ENCODE measurements around the gene ANKRD11.

ANKRD11 gene

DNA sequence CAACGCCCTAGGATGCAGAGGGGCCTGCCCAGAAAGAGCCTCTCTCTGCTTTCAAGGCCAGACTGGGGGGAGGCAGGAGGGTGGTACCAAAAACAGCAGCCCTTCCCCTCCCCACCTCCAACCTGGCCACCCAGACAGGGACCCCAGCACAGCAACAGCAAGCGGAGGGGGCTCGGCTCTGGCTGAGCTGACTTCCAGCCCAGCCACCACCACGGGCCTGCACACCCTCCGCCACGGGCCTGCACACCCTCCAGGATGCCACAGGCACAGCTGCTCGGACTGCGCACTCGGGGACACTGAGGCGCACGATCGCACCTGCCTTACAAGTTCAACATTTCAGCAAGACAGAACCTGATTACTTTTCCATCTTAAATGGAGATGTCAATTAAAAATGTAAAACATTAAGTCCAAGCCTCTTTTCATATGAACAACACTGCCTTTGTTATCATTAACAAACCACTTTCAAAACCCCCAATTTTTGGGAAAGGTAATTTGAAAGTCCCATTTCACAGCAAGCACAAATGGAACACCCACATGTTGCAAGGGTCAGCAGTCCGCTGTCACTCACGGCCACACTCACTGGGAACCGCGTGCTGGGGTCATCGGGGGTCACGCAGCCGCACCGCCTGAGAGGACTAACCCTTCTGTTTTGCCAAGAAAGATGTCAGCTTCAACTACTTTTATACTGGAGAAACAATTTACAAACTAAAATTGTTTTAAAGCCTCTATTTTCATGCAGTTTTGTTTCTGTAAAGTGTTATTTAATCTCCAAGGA is 76.4 kb downstream of the ANKRD11 start:
- no peak for TF ChIP-seq EZH2 (optimal IDR thresholded peaks at IDR 0.05; ENCODE audit: low read depth, low read length)
- TF ChIP-seq EZH2phosphoT487 (IDR thresholded peaks at IDR 0.05; ENCODE audit: low read length): no peak
- TF ChIP-seq, protein P1, sequence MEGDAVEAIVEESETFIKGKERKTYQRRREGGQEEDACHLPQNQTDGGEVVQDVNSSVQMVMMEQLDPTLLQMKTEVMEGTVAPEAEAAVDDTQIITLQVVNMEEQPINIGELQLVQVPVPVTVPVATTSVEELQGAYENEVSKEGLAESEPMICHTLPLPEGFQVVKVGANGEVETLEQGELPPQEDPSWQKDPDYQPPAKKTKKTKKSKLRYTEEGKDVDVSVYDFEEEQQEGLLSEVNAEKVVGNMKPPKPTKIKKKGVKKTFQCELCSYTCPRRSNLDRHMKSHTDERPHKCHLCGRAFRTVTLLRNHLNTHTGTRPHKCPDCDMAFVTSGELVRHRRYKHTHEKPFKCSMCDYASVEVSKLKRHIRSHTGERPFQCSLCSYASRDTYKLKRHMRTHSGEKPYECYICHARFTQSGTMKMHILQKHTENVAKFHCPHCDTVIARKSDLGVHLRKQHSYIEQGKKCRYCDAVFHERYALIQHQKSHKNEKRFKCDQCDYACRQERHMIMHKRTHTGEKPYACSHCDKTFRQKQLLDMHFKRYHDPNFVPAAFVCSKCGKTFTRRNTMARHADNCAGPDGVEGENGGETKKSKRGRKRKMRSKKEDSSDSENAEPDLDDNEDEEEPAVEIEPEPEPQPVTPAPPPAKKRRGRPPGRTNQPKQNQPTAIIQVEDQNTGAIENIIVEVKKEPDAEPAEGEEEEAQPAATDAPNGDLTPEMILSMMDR (IDR thresholded peaks at IDR 0.05; ENCODE audit: low read length): no peak
- Histone ChIP-seq H3K36me3 (replicated peaks; ENCODE audit: insufficient read depth, low read length) (no peaks in the 10 kb centered on the region), H3F3A (ENCODE audit: insufficient read depth, low read length) (no peaks in the 10 kb centered on the region), H3K9me2 (replicated peaks; ENCODE audit: insufficient read depth, low read length) (no peaks in the 10 kb centered on the region), H3K9me3 (replicated peaks; ENCODE audit: insufficient read depth, low read length) (no peaks in the 10 kb centered on the region), H3K4me2 (ENCODE audit: low read depth, low read length) (no peak overlapping the region), H4K20me1 (ENCODE audit: insufficient read depth, low read length) (peaks cover 35% of the 10 kb centered on the region), H3K27me3 (replicated peaks; ENCODE audit: insufficient read depth, low read length) (no peaks in the 10 kb centered on the region), H3K9ac (ENCODE audit: low read length) (no peak overlapping the region), H3K27ac (ENCODE audit: low read length) (no peak overlapping the region), H3K4me3 (ENCODE audit: low read length) (no peak overlapping the region), H3K79me2 (ENCODE audit: low read length) (peaks cover 96% of the 10 kb centered on the region), H3K4me1 (ENCODE audit: low read length) (no peaks in the 10 kb centered on the region), H2AFZ (ENCODE audit: low read length) (no peak overlapping the region)
- no peak for DNase-seq

DNA sequence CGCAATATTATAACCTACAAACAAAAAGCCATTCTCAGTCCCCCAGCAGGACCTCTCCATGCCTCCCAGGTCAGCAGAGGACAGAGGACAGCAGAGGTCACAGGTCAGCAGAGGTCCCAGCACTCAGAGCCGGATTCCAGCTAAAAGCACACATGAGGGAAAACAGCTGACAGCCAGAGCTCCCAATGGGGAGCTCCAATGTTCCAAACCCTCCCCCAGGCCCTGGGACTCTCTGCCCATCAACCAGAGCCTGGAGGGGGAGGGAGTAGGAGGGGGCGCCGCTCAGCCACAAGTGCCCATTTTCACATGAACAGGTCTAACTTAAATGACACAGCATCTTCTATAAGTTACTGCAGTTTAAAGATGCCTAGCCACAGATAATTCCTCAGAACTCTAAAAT is 77.5 kb downstream of the ANKRD11 start:
- H3K9me3 ChIP-seq (replicated peaks; ENCODE audit: insufficient read depth, low read length): no peaks in the 10 kb centered on the region
- no peak overlapping the region for H3K4me2 ChIP-seq (ENCODE audit: low read depth, low read length)
- TF ChIP-seq, protein P1 (IDR thresholded peaks at IDR 0.05; ENCODE audit: low read length): no peak
- TF ChIP-seq EZH2 (optimal IDR thresholded peaks at IDR 0.05; ENCODE audit: low read depth, low read length) (no peak), EZH2phosphoT487 (IDR thresholded peaks at IDR 0.05; ENCODE audit: low read length) (no peak)
- H3K27ac ChIP-seq (ENCODE audit: low read length): no peak overlapping the region
- H2AFZ ChIP-seq (ENCODE audit: low read length): no peak overlapping the region
- H3F3A ChIP-seq (ENCODE audit: insufficient read depth, low read length): no peaks in the 10 kb centered on the region
- no peak overlapping the region for H3K4me3 ChIP-seq (ENCODE audit: low read length)
- H3K9ac ChIP-seq (ENCODE audit: low read length): no peak overlapping the region
- no peaks in the 10 kb centered on the region for H3K9me2 ChIP-seq (replicated peaks; ENCODE audit: insufficient read depth, low read length)
- no peaks in the 10 kb centered on the region for H3K36me3 ChIP-seq (replicated peaks; ENCODE audit: insufficient read depth, low read length)
- H3K27me3 ChIP-seq (replicated peaks; ENCODE audit: insufficient read depth, low read length): no peaks in the 10 kb centered on the region
- H3K4me1 ChIP-seq (ENCODE audit: low read length): no peaks in the 10 kb centered on the region
- no peak for DNase-seq
- peaks cover 43% of the 10 kb centered on the region for H4K20me1 ChIP-seq (ENCODE audit: insufficient read depth, low read length)
- H3K79me2 ChIP-seq (ENCODE audit: low read length): peaks cover 96% of the 10 kb centered on the region

GRCh38 chr16:89411335-89411850 is 79.0 kb downstream of the ANKRD11 start:
- no peak overlapping the region for H3K4me3 ChIP-seq (ENCODE audit: low read length)
- no peaks in the 10 kb centered on the region for H3K4me1 ChIP-seq (ENCODE audit: low read length)
- no peak overlapping the region for H3K27ac ChIP-seq (ENCODE audit: low read length)
- no peak overlapping the region for H3K4me2 ChIP-seq (ENCODE audit: low read depth, low read length)
- no peak overlapping the region for H3K9ac ChIP-seq (ENCODE audit: low read length)
- H3K27me3 ChIP-seq (replicated peaks; ENCODE audit: insufficient read depth, low read length): no peaks in the 10 kb centered on the region
- TF ChIP-seq, protein P1 (IDR thresholded peaks at IDR 0.05; ENCODE audit: low read length): no peak
- TF ChIP-seq EZH2 (optimal IDR thresholded peaks at IDR 0.05; ENCODE audit: low read depth, low read length): no peak
- TF ChIP-seq EZH2phosphoT487 (IDR thresholded peaks at IDR 0.05; ENCODE audit: low read length): no peak
- no peaks in the 10 kb centered on the region for H3K9me2 ChIP-seq (replicated peaks; ENCODE audit: insufficient read depth, low read length)
- DNase-seq: no peak
- no peaks in the 10 kb centered on the region for H3K36me3 ChIP-seq (replicated peaks; ENCODE audit: insufficient read depth, low read length)
- no peak overlapping the region for H2AFZ ChIP-seq (ENCODE audit: low read length)
- H3F3A ChIP-seq (ENCODE audit: insufficient read depth, low read length): no peaks in the 10 kb centered on the region
- H3K79me2 ChIP-seq (ENCODE audit: low read length): peaks cover 96% of the 10 kb centered on the region
- no peaks in the 10 kb centered on the region for H3K9me3 ChIP-seq (replicated peaks; ENCODE audit: insufficient read depth, low read length)
- peaks cover 46% of the 10 kb centered on the region for H4K20me1 ChIP-seq (ENCODE audit: insufficient read depth, low read length)

Measured in MM.1S (cell line).